ENCODE results near the gene NUP210L. TPM values are rescaled to one million over a fixed set of nuclear protein-coding genes. Genes with fewer than 3 reads are reported as not detected.

The NUP210L gene
- total and polyA plus RNA-seq, 2 of the 13 experiments (the other 11 are each of a cell fraction or from before 2014, with no cell fraction given): not detected

DNA sequence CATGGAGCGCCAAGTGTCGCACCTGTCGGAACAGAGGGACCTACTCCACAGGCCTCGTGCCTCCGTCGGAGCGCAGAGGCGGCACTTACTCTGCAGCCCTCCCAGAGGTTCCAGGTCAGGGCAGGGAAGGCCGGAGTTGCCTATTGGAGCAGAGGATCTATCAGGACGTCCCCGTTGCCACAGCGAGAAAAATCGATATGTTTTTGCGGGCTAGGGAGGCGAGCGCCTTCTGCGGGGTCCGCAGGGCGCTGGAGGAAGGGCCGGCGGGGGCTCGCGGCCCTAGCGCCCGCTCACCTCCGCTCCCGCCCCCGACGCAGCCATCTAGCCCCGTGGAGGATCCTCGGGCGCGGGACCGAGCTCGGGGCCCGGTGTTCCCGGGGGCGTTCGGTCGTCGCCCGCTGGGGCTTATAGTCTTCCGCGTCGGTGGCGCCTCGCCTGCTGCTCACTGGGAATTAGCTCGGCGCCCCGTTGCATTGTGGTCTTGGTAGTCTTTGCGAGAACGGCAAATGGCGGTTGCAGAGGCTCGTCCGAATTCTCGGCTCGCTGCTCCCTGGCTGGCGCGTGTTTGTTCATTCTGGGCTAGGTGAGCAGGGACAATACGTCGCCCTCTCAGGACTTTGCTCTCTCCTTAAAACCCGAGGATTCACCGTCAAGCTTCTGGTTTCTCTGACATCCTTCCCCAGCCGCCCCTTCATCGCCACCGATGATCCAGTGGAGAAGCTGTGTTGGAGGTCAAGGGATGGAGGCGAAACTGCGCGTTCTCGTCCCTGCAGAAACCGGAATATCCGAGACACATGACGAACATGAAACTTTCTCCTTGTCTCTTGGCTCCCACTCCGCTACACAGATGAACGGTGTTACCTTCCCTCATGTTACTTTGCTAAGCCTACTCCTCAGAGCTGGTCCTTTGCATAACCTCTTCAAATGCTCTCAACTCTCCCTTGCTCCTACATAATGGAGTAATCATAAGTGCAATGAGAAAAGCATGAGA, 177.3 kb downstream of the NUP210L start, which contains the start of gene JTB (continued):
- TF ChIP-seq STAG1 (CRISPR knock-in tag; IDR thresholded peaks at IDR 0.05): no peak
- TF ChIP-seq TGIF2 (CRISPR knock-in tag; IDR thresholded peaks at IDR 0.05): peak; percentile 63
- peak; percentile 80 for TF ChIP-seq ERF (CRISPR knock-in tag; IDR thresholded peaks at IDR 0.05)
- TF ChIP-seq IRX3 (CRISPR knock-in tag; IDR thresholded peaks at IDR 0.05; ENCODE audit: borderline replicate concordance, low read depth): 0 out of 2 replicates have a peak, but pooled peaks have one; percentile 77
- TF ChIP-seq CCDC6 (CRISPR knock-in tag; IDR thresholded peaks at IDR 0.05): no peak; the same call in 1 of the 2 replicates
- TF ChIP-seq GPN1 (CRISPR knock-in tag; IDR thresholded peaks at IDR 0.05; ENCODE audit: borderline replicate concordance): no peak
- TF ChIP-seq SIN3A (IDR thresholded peaks at IDR 0.05; ENCODE audit: borderline replicate concordance, low read depth, low read length): peak; percentile 66; the same call in 1 of the 2 replicates
- peak; percentile 31; the same call in 1 of the 2 replicates for TF ChIP-seq FOXA3 (CRISPR knock-in tag; IDR thresholded peaks at IDR 0.05)
- no peak for TF ChIP-seq ZNF468 (CRISPR knock-in tag; IDR thresholded peaks at IDR 0.05)
- peak; percentile 86; the same call in 1 of the 2 replicates for TF ChIP-seq UBTF (CRISPR knock-in tag; IDR thresholded peaks at IDR 0.05)
- 0 out of 2 replicates have a peak, but pooled peaks have one; percentile 63 for TF ChIP-seq ZNF30 (CRISPR knock-in tag; IDR thresholded peaks at IDR 0.05)
- no peak for TF ChIP-seq BRCA1 (CRISPR knock-in tag; IDR thresholded peaks at IDR 0.05)
- no peak for TF ChIP-seq ZNF775 (CRISPR knock-in tag; IDR thresholded peaks at IDR 0.05; ENCODE audit: borderline replicate concordance)
- TF ChIP-seq ZNF121 (CRISPR knock-in tag; IDR thresholded peaks at IDR 0.05): no peak
- no peak for TF ChIP-seq POLR2AphosphoS2 (IDR thresholded peaks at IDR 0.05; ENCODE audit: low read depth, low read length)
- TF ChIP-seq IRF9 (CRISPR knock-in tag; IDR thresholded peaks at IDR 0.05; ENCODE audit: borderline replicate concordance): peak; percentile 59; the same call in 1 of the 2 replicates
- no peak for TF ChIP-seq JUND (CRISPR knock-in tag; IDR thresholded peaks at IDR 0.05)
- TF ChIP-seq HNF4A (CRISPR knock-in tag; IDR thresholded peaks at IDR 0.05): peak; percentile 10; the same call in 1 of the 2 replicates
- TF ChIP-seq, protein P1, sequence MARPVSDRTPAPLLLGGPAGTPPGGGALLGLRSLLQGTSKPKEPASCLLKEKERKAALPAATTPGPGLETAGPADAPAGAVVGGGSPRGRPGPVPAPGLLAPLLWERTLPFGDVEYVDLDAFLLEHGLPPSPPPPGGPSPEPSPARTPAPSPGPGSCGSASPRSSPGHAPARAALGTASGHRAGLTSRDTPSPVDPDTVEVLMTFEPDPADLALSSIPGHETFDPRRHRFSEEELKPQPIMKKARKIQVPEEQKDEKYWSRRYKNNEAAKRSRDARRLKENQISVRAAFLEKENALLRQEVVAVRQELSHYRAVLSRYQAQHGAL (CRISPR knock-in tag; IDR thresholded peaks at IDR 0.05; ENCODE audit: not compliant biosample characterization): peak; percentile 59
- TF ChIP-seq ZNF564 (CRISPR knock-in tag; IDR thresholded peaks at IDR 0.05): 0 out of 2 replicates have a peak, but pooled peaks have one; percentile 34
- TF ChIP-seq ADNP (CRISPR knock-in tag; IDR thresholded peaks at IDR 0.05): no peak
- TF ChIP-seq PITX1 (CRISPR knock-in tag; IDR thresholded peaks at IDR 0.05): no peak
- TF ChIP-seq HINFP (CRISPR knock-in tag; IDR thresholded peaks at IDR 0.05; ENCODE audit: low read depth): peak; percentile 92; the same call in 1 of the 2 replicates

All from HepG2 (cell line).